SH-SY5Y (cell line): ENCODE data around the gene MPDU1.

Source experiments
- GATA2 ChIP-seq: IDR thresholded peaks from 2 replicates; pipeline ENCODE4 v1.6.1; 2011; ENCODE audit warnings: mild to moderate bottlenecking, low read depth, low read length
- GATA3 ChIP-seq: IDR thresholded peaks from 2 replicates; pipeline ENCODE4 v1.6.1; 2011; ENCODE audit warnings: low read depth, mild to moderate bottlenecking, low read length, moderate library complexity

MPDU1 gene

GRCh38 chr17:7572588-7573323 lies 10.9 kb upstream of the MPDU1 start:
- TF ChIP-seq GATA2, result no peak
- no peak for TF ChIP-seq GATA3

- TF ChIP-seq GATA3 (no peak), GATA2 (no peak)
Measured at GRCh38 chr17:7573324-7574080, 10.2 kb upstream of the MPDU1 start.

- TF ChIP-seq GATA2 (no peak), GATA3 (no peak)
Measured at GRCh38 chr17:7574176-7574953, 9.3 kb upstream of the MPDU1 start.

GRCh38 chr17:7575481-7575883 lies 8.2 kb upstream of the MPDU1 start:
- TF ChIP-seq GATA2 (no peak), GATA3 (no peak)

GRCh38 chr17:7575959-7576358 lies 7.7 kb upstream of the MPDU1 start:
- TF ChIP-seq GATA2 (no peak), GATA3 (no peak)

GRCh38 chr17:7576432-7576937 lies 7.2 kb upstream of the MPDU1 start:
- TF ChIP-seq GATA3, result no peak
- no peak for TF ChIP-seq GATA2

GRCh38 chr17:7577327-7578199 lies 6.1 kb upstream of the MPDU1 start:
- TF ChIP-seq GATA2 (no peak), GATA3 (no peak)

- TF ChIP-seq GATA2 (no peak), GATA3 (no peak)
Measured at GRCh38 chr17:7579001-7579833, 4.4 kb upstream of the MPDU1 start, which contains the start of gene CD68. Gene CD68, plus strand, starts transcription at chr17:7579638. Its CDS starts 40 bp downstream, at chr17:7579678.

GRCh38 chr17:7579834-7580603 lies 3.6 kb upstream of the MPDU1 start:
- TF ChIP-seq GATA2 (no peak), GATA3 (no peak)

- TF ChIP-seq GATA2, result no peak
- TF ChIP-seq GATA3, result no peak
Measured at GRCh38 chr17:7580604-7581575, 2.8 kb upstream of the MPDU1 start.
